HG02840 (cell line): Measurements from ENCODE around the gene GTSF1L.

Experiments used
- ATAC-seq: cut with Tn5 transposase; IDR thresholded peaks from one replicate; pipeline ENCODE4 v1.9.1; 2021; ENCODE audit warnings: mild to moderate bottlenecking, moderate library complexity, moderate number of reproducible peaks; ENCODE audit not compliant: unreplicated experiment, low FRiP score

The GTSF1L gene

DNA sequence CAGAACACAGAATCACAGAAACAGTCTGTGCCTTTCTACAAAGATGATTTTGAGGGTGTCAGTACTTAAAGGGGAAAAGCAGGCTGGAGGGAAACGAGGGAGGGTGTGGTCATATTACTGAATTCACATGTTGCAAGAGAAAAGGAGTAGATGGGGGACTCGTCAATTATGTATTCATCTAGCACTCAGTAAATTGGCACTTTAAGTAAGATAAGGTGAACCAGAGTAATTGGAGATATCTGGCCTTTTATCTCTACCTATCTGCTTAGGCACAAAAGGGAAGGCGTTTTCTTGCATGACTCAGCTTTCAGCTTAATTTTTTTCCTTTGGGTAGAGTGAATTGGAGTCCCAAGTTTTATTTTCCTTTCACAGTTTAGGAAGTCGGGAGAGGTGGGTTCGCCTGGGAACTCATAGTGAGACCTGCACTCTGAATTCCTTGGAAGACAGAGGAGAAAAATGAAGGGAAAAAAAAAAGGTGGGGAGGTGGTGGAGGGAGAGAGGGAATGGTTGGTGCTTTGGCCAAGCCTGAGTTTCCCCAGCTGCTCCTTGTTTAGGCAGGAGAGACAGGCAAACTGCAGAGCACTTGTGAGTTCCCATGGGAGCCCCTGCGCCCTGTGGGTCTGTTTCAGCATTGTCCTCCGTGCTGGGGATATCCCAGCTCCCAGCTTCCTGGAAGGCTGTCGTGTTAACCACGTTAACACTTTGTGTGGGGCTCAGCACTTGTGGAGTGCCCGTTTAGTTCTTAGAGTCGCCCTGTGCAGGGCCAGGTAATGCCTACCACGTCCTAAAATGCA is 19.7 kb upstream of the GTSF1L start:
- no peak for ATAC-seq

DNA sequence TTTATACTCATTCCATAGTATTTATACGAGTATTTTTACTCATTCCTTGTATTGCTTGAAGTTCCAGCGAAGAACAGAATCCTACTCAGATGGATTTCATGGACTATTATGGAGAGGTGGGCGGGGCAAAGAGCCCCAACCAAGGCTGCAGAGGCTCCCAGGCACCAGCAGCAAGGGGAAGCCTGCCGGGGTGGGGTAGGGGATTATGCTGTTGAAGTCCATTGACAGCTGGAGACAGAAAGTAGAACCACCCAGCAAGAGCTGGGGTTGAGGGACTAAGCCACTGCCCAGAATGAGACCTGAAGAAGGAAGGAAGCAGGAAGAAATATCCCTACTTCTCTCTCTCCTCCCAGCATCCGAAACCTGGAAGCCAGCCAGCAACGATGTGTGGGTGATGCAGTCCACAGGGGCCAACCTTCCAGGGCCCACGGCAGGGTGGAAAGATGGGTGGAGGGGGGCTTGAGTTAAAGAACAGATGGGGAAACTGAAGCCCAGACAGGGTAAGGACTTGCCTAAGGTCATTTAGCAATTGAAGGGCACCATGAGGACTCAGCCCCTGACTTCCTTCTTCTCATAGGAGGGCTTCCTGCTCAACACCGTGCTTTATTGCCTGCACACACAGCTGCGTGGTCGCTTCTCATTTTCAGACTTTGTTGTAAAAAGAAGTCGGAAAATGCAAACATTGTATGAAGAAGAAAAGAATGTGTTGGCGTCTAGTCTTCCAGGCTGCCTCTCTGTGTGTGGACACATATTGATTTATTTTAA is 18.3 kb upstream of the GTSF1L start:
- no peak for ATAC-seq

DNA sequence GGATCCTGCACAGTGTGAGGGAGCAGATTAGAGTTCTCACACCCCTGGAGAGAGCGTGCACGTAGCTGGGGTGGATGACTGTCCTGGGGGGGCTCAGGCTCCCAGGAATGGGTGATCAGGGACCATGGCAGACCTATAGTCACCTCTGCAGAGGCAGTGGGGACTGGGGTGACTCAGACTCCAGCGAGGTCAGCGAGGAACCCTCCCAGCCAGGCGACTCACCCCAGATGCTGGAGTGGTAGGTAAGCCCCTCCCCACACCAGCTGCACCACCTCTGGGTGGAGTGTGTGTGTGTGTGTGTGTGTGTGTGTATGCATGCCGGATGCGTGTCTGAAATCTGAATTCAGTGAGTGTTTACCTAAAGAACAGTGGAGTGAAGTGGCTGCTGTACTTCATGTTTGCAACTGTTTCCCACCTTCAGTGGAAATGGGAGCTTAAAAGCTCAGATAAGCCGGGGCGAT is 17.4 kb upstream of the GTSF1L start:
- no peak for ATAC-seq

DNA sequence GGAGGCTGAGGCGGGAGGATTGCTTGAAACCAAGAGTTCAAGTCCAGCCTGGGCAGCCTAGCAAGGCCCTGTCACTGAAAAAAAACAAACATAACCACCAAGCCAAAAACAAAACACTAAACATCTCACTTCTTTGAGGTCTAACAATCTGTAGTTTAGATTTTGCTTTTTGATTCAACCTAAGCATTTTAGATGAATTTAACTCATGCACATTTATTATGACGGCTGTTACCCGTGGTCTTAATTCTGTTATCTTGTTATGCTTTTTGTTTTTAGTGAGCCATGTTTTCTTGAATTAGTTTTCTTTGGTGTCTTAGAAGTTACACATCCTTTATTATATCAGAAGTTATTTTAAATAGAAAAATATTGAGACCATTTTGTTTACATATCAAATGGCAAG is 13.8 kb upstream of the GTSF1L start:
- ATAC-seq, result no peak

DNA sequence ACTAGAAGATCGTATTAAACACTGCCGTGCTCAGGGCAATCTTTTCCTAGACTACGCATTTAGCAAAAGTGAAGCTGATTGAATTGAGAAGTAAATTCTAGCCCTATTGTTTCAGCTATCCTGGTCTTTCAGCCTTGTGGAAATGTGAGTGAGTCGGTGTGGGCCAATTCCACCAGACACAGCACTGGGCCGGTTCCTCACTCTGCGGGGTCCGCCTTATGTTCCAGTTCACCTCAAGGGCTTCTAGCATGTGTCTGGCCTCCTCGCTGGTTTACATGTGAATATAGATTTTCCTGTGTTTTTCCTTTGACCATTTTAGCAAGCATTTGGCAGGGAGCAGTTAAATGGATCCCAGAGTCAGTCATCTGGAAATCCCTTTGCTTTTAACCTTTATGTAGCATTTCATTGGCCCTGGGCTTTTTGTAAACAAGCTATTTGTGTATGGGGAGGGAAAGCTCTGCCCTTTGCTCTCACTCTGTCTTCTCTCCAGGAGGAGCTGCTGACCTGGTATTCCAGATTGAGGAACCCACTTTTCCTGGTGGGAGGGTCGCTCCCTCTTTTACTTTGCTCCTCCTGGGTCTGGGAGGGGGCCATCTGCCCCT is 12.4 kb upstream of the GTSF1L start:
- ATAC-seq, result no peak

DNA sequence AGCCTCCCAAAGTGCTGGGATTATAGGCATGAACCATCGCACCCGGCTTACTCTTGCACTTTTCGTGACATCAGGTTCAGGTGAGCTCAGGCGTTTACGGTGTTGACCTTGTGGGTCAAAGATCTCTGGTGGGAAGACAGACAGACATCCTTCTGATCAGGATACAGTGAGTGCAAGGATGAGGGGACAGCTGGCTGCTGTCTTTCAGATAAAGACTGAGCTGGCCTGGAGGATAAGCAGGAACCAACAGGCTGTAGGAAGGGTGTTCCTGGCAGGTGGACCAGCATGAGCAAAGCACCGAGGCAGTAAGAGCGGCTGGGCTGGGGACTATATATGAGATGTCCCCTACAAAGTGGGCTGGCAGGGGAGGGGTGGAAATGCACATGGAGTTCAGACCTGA is 11.1 kb upstream of the GTSF1L start:
- no peak for ATAC-seq

DNA sequence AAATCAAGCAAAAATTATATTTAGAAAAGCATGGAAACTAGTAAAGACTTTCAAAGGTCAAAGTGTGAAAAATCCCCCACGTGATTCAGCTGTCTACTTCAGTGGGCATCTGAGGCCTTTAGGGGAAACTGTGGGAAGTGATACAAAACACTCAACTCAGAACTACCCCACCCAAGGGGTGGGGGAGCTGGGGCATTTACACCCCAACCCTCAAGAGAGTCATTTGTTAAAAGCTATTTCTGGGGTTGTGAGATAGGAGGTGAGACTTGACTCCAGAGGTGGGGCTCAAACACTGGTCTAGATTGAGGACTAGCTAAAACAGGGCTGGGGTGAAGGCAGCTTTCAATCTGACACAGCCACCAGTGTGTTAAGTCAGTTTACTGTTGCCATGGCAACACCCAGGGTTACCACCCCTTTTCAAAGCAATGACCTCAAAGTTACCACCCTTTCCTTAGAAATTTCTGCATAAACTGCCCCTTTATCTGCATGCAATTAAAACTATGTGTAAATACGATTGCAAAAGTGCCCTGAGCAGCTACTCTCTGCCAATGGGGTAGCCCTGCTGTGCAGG is 9.9 kb upstream of the GTSF1L start:
- no peak for ATAC-seq

DNA sequence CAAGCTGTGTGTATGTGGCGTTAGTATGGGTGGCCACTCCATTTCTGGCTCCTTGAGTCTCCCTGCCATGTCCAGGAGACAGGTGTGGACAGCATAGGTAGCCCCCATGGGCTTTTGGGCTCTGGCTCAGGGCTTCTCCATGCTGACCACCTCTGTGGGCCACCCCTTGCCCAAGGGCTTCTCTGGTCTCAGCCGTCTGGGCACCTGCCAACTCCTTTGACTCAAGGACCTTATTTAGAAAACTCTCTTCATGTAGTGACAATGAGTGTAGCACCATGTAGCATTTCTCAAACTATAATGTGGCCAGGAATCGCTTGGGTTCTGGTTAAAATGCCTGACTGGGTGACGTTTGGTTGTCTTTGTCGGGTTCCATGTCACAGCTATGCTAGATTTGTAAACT is 5.1 kb upstream of the GTSF1L start:
- no peak for ATAC-seq

DNA sequence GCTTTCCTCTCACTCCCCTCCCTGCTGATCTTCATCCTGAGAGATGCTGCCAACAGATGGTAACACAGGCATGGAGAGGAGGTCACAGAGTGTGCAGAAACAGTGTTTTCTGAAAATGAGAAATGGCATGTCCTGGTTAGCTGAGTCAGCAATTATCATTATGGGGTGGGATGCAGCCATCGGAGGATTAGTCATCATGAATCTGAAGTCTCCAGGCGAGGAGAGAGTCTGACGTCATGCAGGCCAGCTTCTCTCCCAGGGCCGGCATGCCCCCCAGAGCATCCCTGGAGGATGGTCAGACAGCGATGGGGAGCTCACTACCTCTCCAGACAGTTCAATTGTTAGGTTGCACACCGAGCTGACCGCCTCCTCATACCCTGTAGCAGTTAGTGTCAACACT is 4.7 kb upstream of the GTSF1L start:
- no peak for ATAC-seq

DNA sequence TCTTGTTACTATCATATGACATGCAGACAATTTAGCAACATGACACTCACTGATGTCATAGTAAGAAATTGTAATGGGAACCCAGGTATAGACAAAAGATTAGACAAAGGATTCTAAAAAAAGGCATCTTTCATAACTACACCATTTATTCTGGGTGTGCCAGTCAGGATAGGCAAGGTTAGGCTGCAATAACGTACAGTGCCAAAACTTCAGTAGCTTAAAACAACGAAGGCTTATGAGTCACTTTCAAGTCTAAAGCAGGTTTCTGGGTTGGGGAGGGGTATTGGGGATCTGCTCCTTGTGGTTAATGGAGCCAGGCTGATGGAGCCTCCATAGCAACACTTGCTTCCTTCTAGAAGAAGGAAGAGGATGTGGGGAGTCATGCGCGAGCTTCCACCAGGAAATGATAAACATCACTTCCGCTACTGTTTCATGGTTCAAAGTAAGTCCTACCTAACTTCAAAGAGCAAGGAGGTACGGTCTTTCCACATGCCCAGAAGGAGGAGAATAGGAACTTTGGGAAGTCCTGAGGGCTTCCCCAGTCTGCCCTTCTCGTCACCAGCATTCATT is 2.0 kb upstream of the GTSF1L start:
- no peak for ATAC-seq

DNA sequence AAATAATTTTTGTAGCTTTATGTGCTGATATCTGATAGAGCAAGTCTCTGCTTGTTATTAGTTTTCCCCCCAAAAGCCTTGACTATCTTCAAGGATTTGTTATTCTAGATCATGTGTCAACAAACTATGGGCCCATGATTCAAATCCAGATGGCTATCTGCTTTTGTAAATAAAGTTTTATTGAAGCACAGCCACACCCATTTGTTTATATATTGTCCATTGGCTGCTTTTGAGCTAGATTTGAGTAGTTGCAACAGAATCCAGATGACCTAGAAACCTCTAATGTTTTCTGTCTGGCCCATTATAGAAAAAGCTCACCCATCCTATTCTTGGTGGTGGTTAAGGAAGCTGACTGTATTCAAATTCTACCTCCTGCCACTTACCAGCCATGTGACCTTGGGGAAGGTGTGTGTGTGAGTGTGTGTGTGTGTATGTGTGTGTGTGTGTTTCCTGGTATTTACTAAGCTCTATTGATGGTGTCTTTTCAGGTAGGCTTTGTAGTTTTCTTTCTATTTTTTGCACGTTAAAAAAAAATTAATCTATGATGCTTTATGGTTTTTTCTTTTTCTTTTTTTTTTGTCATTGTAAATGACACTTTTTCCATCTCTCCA is 1.3 kb upstream of the GTSF1L start:
- ATAC-seq, result no peak

DNA sequence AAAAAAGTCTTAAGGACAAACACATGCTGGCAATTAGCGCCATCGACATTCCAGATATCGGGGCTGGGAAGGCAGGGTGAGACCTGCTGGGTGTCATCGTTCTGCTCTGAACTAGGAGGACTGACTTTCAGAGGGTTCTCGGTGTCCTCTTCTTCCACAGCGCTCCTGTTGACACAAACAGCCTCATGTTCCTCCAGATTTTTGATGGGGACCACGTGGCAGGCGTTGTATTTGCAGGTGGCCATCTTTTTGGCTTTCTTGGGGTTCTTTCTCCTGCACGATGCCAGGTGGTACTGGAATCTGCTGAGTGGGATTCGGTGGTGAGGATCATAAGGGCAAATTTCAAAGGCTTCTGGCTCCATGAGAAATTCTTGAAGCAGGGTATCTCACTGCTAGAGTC is 469 bp downstream of the GTSF1L start:
- ATAC-seq, result no peak

DNA sequence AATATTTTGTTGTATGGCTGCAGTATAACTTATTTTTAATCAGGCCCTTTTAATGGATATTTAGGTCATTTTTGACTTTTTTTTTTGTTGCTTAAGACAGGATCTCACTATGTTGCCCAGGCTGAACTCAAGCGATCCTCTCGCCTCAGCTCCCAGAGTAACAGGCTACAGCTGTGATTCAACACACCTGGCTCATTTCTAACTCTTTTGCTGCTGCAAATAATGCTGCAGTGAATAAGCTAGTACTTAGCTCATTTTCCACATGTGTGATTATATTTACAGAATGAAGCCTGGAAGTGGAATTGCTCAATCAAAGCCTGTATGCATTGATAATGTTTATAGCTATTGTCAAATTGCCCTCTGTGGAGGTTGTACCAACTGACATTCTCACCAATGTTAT is 1.1 kb downstream of the GTSF1L start:
- ATAC-seq, result no peak

DNA sequence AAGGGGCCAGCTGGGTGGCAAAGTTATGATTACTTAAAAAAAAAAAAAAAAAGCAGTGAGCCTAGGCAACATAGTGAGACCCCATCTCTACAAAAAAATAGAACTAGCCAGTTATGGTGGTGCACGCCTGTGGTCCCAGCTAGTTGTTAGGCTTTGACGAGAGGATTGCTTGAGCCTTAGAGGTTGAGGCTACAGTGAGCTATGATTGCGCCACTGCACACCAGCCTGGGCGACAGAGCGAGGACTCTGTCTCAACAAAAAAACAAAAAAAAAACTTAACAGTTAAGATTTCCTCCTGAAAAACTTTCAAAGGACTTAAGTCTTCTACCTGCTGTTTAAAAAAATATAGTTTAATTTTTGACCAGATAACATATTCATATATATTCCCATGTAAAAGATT is 2.4 kb downstream of the GTSF1L start:
- ATAC-seq, result no peak

DNA sequence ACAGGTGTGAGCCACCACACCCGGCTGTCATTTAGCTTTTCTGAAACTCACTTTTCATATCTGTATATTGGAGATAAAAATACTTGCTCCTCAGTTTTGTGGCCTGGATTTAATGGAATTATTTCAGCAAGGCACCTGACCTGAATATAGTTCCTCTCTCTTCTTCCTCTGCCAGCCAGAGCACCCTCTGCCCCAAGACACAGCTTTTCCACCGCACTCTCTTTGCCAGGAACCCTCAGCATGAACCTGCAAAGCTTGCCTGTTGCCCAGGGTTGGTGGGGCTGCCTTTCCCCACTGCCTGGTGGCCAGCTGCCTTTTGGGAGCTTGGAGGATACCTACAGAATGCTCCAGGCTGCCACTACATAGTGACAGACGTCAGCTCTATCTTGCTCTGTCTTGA is 3.1 kb downstream of the GTSF1L start:
- no peak for ATAC-seq

DNA sequence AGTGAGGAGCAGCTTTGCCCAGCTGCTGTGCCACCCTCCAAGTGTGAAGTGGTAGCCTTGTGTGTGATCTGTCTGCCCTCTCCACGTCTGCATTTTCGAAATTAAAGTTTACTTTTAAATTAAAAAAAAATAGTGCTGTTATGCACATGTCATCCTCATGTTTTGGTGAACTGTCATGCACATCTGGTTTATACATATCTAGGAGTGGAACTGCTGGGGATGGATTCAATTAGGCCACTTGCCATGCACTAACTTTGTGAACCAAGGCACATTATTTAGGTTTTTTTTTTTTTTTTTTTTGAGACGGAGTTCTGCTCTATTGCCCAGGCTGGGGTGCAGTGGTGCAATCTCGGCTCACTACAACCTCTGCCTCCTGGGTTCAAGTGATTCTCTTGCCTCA is 3.6 kb downstream of the GTSF1L start:
- ATAC-seq, result no peak

DNA sequence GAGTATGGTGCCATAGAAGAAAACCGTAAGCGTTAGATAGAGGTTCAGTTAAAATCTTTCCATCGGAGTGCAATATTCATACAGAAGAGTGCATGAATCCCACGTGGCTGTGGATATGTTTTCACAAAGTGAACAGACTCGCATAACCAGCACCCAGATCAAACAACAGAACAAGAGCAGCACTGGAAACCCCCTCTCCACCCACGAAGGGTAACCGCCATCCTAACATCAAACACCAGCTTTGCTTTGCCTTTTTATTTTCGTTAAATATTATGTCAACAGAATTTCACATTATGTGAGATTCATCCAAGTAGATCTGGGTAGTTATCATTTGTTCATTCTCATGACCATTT is 4.7 kb downstream of the GTSF1L start:
- no peak for ATAC-seq

DNA sequence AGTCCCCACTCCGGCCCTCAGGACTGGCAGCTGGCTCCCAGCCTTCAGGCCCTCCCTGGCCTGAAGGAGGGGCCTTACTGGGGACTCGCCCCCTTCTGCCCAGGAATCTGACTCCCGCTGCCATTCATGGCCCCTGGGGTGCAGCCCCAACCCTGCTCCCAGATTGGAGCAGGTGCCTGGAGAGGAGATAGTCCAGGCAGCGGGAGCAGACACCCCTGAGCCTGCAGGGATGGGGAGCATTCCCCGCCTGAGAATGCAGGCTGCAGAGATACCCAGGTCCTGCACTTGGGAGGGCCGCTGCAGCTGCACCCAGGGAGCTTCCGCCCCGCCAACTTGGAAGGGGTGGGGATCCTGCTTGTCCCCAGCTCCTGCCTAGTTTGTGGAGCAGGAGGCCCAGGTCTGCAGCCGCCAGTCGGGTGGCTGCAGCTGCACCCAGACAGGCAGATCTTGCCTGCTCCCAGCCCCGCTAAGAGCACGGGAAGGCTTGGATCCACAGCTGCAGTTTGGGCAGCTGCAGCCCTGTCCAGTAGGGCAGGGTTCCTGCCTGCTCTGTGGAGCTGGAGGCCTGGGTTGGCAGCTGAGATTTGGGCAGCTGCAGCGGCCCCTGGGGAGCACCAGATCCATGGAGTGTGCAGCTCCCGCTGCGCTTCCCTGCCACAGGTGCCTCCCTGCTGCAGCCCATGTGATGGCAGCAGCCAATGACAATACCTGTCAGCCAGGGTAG is 5.2 kb downstream of the GTSF1L start:
- no peak for ATAC-seq

DNA sequence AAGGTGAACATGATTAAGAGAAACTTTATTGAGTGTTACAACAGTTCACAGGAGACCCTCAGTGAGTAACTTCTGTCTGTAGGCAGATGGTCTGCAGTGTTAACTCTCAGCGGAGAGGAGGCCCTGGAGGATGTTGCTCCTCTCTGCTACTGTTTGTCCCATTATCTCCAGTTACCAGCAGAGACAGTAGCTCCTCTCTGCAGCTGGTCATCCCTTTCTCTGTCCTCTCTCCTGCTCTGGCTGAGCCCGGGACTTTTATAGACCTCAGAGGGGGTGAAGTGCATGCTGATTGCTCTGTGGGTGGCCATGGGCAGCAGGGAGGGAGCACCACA is 5.7 kb downstream of the GTSF1L start:
- no peak for ATAC-seq

DNA sequence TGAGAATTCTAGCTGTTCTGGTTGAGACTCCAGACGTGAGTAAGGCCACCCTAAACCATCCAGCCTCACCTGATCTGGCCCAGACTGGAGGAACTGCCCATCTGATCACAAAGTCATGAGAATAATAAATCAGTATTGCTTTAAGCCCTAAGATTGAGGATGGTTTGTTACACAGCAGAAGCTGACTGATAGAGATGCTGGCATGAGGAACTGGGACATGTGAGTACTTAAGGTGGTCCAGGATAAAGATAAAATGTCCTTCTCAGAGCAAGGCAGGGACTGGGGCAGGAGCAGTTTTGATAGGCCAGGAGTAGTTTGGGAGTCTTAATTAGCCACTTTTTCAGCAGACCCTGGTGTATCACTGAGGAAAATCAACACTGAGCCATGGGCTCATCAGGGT is 6.8 kb downstream of the GTSF1L start:
- ATAC-seq, result no peak
